ENCODE measurements around the gene SIGLEC10.

GRCh38 chr19:51431124-51431523 is 13.7 kb upstream of the SIGLEC10 start:
- no peak for TF ChIP-seq CTCF (conservative IDR thresholded peaks at IDR 0.05; ENCODE audit: low read depth in 2 of 2)
- TF ChIP-seq, protein P1, sequence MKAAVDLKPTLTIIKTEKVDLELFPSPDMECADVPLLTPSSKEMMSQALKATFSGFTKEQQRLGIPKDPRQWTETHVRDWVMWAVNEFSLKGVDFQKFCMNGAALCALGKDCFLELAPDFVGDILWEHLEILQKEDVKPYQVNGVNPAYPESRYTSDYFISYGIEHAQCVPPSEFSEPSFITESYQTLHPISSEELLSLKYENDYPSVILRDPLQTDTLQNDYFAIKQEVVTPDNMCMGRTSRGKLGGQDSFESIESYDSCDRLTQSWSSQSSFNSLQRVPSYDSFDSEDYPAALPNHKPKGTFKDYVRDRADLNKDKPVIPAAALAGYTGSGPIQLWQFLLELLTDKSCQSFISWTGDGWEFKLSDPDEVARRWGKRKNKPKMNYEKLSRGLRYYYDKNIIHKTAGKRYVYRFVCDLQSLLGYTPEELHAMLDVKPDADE (IDR thresholded peaks at IDR 0.05), result no peak
